Astrocyte (in vitro differentiated cells and primary cell): Measurements from ENCODE around the gene SNCAIP. TPM values are rescaled to one million over a fixed set of nuclear protein-coding genes. Genes with fewer than 3 reads are reported as not detected.

Experiments
- DNase-seq: peaks from one replicate; pipeline ENCODE4 v3.0.0-alpha.2; 2010; ENCODE audit warnings: low read depth
- FAIRE-seq: peaks from 2 replicates; lab custom pipeline; 2011; peaks lifted over from hg19 to GRCh38; lab: Jason Lieb, UNC
- H2AFZ ChIP-seq: 2 replicates; pipeline ENCODE4 v1.6.0; 2012; ENCODE audit warnings: low read depth, low read length, inconsistent platforms
- H3K27ac ChIP-seq: 2 replicates; pipeline ENCODE4 v1.5.1; 2011; ENCODE audit warnings: low read depth, low read length, inconsistent platforms
- H3K27me3 ChIP-seq: 2 replicates; pipeline ENCODE4 v1.6.0; 2011; ENCODE audit warnings: low read length, inconsistent platforms; ENCODE audit not compliant: insufficient read depth
- H3K36me3 ChIP-seq: 2 replicates; pipeline ENCODE4 v1.5.1; 2011; ENCODE audit warnings: low read length, inconsistent platforms; ENCODE audit not compliant: insufficient read depth
- H3K4me1 ChIP-seq: 2 replicates; pipeline ENCODE4 v1.5.1; 2011; ENCODE audit warnings: low read length, inconsistent platforms; ENCODE audit not compliant: insufficient read depth
- H3K4me2 ChIP-seq: 2 replicates; pipeline ENCODE4 v1.6.0; 2012; ENCODE audit warnings: low read length, inconsistent platforms
- H3K4me3 ChIP-seq: 2 replicates; pipeline ENCODE4 v1.5.1; 2011; ENCODE audit warnings: low read depth, mild to moderate bottlenecking, low read length, inconsistent platforms; ENCODE audit not compliant: insufficient read depth
- H3K79me2 ChIP-seq: 2 replicates; pipeline ENCODE4 v1.6.0; 2012; ENCODE audit warnings: mild to moderate bottlenecking, low read length, inconsistent platforms; ENCODE audit not compliant: insufficient read depth
- H3K9ac ChIP-seq: 2 replicates; pipeline ENCODE4 v1.6.0; 2012; ENCODE audit warnings: mild to moderate bottlenecking, low read length, inconsistent platforms
- H3K9me3 ChIP-seq: 2 replicates; pipeline ENCODE4 v1.5.1; 2012; ENCODE audit warnings: low read depth, mild to moderate bottlenecking, low read length, inconsistent platforms; ENCODE audit not compliant: insufficient read depth
- H4K20me1 ChIP-seq: 2 replicates; pipeline ENCODE4 v1.6.0; 2012; ENCODE audit warnings: low read length, inconsistent platforms; ENCODE audit not compliant: insufficient read depth
- H3K27ac Mint-ChIP-seq: one replicate; pipeline ENCODE4 v1.8.0; 2021; ENCODE audit warnings: mild to moderate bottlenecking, mixed read lengths; ENCODE audit not compliant: unreplicated experiment
- H3K27me3 Mint-ChIP-seq: one replicate; pipeline ENCODE4 v1.8.0; 2021; ENCODE audit warnings: low read depth, mixed read lengths; ENCODE audit not compliant: unreplicated experiment
- H3K36me3 Mint-ChIP-seq: one replicate; pipeline ENCODE4 v1.8.0; 2021; ENCODE audit warnings: low read depth, mixed read lengths; ENCODE audit not compliant: unreplicated experiment
- H3K4me1 Mint-ChIP-seq: one replicate; pipeline ENCODE4 v1.8.0; 2021; ENCODE audit warnings: low read depth, mixed read lengths; ENCODE audit not compliant: unreplicated experiment
- H3K4me3 Mint-ChIP-seq: one replicate; pipeline ENCODE4 v1.8.0; 2021; ENCODE audit warnings: mild to moderate bottlenecking, moderate library complexity, mixed read lengths; ENCODE audit not compliant: unreplicated experiment
- H3K9me3 Mint-ChIP-seq: one replicate; pipeline ENCODE4 v1.8.0; 2021; ENCODE audit warnings: mild to moderate bottlenecking, mixed read lengths; ENCODE audit not compliant: unreplicated experiment
- CTCF ChIP-seq: IDR thresholded peaks from 2 replicates; pipeline ENCODE4 v1.5.1; 2011; ENCODE audit warnings: low read depth, mild to moderate bottlenecking, inconsistent platforms, low read length, moderate library complexity; ENCODE audit not compliant: insufficient read depth
- EZH2 ChIP-seq: IDR thresholded peaks from 2 replicates; pipeline ENCODE4 v1.6.1; 2012; ENCODE audit warnings: mild to moderate bottlenecking, low read length, inconsistent platforms; ENCODE audit not compliant: insufficient read depth
- total RNA-seq: library from RNA; stranded (reverse); gene quantifications from 2 replicates; pipeline ENCODE4 v1.2.1, GENCODE V29; 2021

SNCAIP gene
- total RNA-seq, 1 donor from 2014 or later, result 1.7 TPM

- H4K20me1 ChIP-seq, result no peaks in the 10 kb centered on the region
- Mint-ChIP-seq H3K36me3 (no peaks in the 10 kb centered on the region), H3K9me3 (no peaks in the 10 kb centered on the region), H3K4me1 (no peaks in the 10 kb centered on the region), H3K27ac (no peak overlapping the region), H3K27me3 (no peaks in the 10 kb centered on the region), H3K4me3 (no peak overlapping the region)
- no peak overlapping the region for H3K4me2 ChIP-seq
- no peaks in the 10 kb centered on the region for H3K9me3 ChIP-seq
- H3K27ac ChIP-seq, result no peak overlapping the region
- DNase-seq, result no peak
- FAIRE-seq, result no peak
- no peak overlapping the region for H3K4me3 ChIP-seq
- H3K9ac ChIP-seq, result no peak overlapping the region
- H3K36me3 ChIP-seq, result no peaks in the 10 kb centered on the region
- H3K4me1 ChIP-seq, result no peaks in the 10 kb centered on the region
- H2AFZ ChIP-seq, result no peak overlapping the region
- no peaks in the 10 kb centered on the region for H3K27me3 ChIP-seq
- H3K79me2 ChIP-seq, result no peaks in the 10 kb centered on the region
- TF ChIP-seq CTCF (no peak), EZH2 (no peak)
Measured at GRCh38 chr5:122465031-122465577, 153.1 kb downstream of the SNCAIP start.

- no peaks in the 10 kb centered on the region for H3K27me3 ChIP-seq
- no peaks in the 10 kb centered on the region for H3K4me1 Mint-ChIP-seq
- no peak overlapping the region for H2AFZ ChIP-seq
- FAIRE-seq (no peak), DNase-seq (no peak)
- H3K36me3 ChIP-seq, result no peaks in the 10 kb centered on the region
- no peak overlapping the region for H3K4me3 ChIP-seq
- no peak for TF ChIP-seq CTCF
- no peak for TF ChIP-seq EZH2
- H3K79me2 ChIP-seq, result no peaks in the 10 kb centered on the region
- H3K9ac ChIP-seq, result no peak overlapping the region
- no peak overlapping the region for H3K27ac ChIP-seq
- H3K27ac Mint-ChIP-seq, result no peak overlapping the region
- no peaks in the 10 kb centered on the region for H3K27me3 Mint-ChIP-seq
- no peaks in the 10 kb centered on the region for H3K9me3 ChIP-seq
- no peaks in the 10 kb centered on the region for H3K9me3 Mint-ChIP-seq
- no peaks in the 10 kb centered on the region for H3K4me1 ChIP-seq
- H3K4me2 ChIP-seq, result no peak overlapping the region
- no peaks in the 10 kb centered on the region for H4K20me1 ChIP-seq
- no peak overlapping the region for H3K4me3 Mint-ChIP-seq
- H3K36me3 Mint-ChIP-seq, result no peaks in the 10 kb centered on the region
Measured at GRCh38 chr5:122465994-122466393, 154.0 kb downstream of the SNCAIP start.

- Mint-ChIP-seq H3K36me3 (no peaks in the 10 kb centered on the region), H3K27ac (no peak overlapping the region), H3K9me3 (peaks cover 2% of the 10 kb centered on the region), H3K27me3 (no peaks in the 10 kb centered on the region), H3K4me1 (no peaks in the 10 kb centered on the region), H3K4me3 (no peak overlapping the region)
- no peaks in the 10 kb centered on the region for H3K27me3 ChIP-seq
- FAIRE-seq (no peak), DNase-seq (no peak)
- H3K27ac ChIP-seq, result no peak overlapping the region
- H4K20me1 ChIP-seq, result no peaks in the 10 kb centered on the region
- no peaks in the 10 kb centered on the region for H3K4me1 ChIP-seq
- H3K4me3 ChIP-seq, result no peak overlapping the region
- H3K79me2 ChIP-seq, result no peaks in the 10 kb centered on the region
- TF ChIP-seq EZH2, result no peak
- TF ChIP-seq CTCF, result no peak
- H3K4me2 ChIP-seq, result no peak overlapping the region
- no peaks in the 10 kb centered on the region for H3K36me3 ChIP-seq
- H3K9ac ChIP-seq, result no peak overlapping the region
- no peak overlapping the region for H2AFZ ChIP-seq
- no peaks in the 10 kb centered on the region for H3K9me3 ChIP-seq
Measured at GRCh38 chr5:122468351-122469116, 156.5 kb downstream of the SNCAIP start.
